Chondrocyte (in vitro differentiated cells): ENCODE results near the gene CXorf49B. TPM values are rescaled to one million over a fixed set of nuclear protein-coding genes. Genes with fewer than 3 reads are reported as not detected.
"Not testable (repeated sequence)": the region's sequence is repeated elsewhere in the genome, so short reads cannot be mapped to it uniquely, and the experiment has no call there.

ENCODE experiments used
- DNase-seq: peaks from one replicate; pipeline ENCODE4 v3.0.0; 2021; ENCODE audit warnings: mixed read lengths, low spot score
- H3K27ac Mint-ChIP-seq: one replicate; pipeline ENCODE4 v1.8.0; 2021; ENCODE audit warnings: mild to moderate bottlenecking, moderate library complexity, mixed read lengths; ENCODE audit not compliant: unreplicated experiment
- H3K27me3 Mint-ChIP-seq: 2 replicates; pipeline ENCODE4 v1.8.0; 2021; ENCODE audit warnings: low read depth, mixed read lengths
- H3K36me3 Mint-ChIP-seq: 2 replicates; pipeline ENCODE4 v1.8.0; 2021; ENCODE audit warnings: low read depth, mixed read lengths
- H3K4me1 Mint-ChIP-seq: 2 replicates; pipeline ENCODE4 v1.8.0; 2021; ENCODE audit warnings: low read depth, mild to moderate bottlenecking, mixed read lengths
- H3K4me3 Mint-ChIP-seq: one replicate; pipeline ENCODE4 v1.8.0; 2021; ENCODE audit warnings: mild to moderate bottlenecking, moderate library complexity, mixed read lengths; ENCODE audit not compliant: unreplicated experiment
- H3K9me3 Mint-ChIP-seq: 2 replicates; pipeline ENCODE4 v1.8.0; 2021; ENCODE audit warnings: low read depth, mixed read lengths
- long read RNA-seq: library from polyadenylated mRNA; stranded (forward); transcript quantifications from one replicate; pipeline ENCODE4 v2.0.0, GENCODE V29; 2021
- total RNA-seq: library from RNA; stranded (reverse); gene quantifications from 3 replicates; pipeline ENCODE4 v1.2.1, GENCODE V29; 2021

Gene CXorf49B
- total RNA-seq, result not detected in 3 replicates
- long read RNA-seq, result 0 reads

DNA sequence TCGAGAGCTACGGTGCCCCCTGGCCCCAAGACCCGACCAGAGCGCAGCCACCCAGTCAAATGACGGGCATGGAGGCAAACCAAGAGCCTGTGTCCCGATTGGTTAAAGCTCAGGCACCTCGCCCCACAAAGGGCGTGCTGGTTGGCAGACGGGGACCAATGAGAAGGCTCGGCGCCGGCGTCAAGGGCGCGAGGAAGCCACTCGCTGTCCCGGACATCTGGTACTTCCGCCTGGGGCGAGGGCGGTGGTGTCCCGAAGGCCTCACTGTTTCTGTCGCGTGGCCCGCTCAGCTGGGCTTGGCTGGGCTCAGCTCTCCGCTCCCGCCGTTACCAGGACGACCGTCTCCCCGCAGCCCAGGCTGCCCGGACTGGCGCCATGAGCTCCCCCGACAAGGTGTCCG lies at the start of gene CXorf49B:
Gene CXorf49B (plus strand): TSS at position 301 of the 400 bp plus-strand sequence. CDS start 75 bp downstream, at position 376.
- DNase-seq, H3K27ac Mint-ChIP-seq, H3K4me1 Mint-ChIP-seq, H3K9me3 Mint-ChIP-seq, H3K4me3 Mint-ChIP-seq, H3K27me3 Mint-ChIP-seq, H3K36me3 Mint-ChIP-seq: not testable (repeated sequence)

DNA sequence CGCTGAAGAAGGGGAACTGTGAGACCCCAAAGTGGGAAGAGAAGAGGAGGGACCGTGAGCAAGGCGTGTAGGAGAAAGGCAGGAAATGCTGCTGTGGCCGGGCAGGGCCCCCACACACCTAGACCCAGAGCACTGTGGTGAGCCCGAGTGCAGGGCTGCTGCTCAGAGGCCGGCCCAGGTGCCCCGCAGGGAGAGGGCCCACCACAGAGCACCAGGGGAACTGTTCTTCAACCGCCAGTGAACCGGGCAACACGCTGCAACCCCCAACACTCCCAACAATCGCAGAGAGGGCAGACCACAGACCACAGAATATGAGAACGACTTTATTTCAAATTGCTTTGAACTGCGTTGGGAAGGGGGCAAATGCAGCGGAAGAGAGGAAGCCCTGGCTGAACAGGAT lies 49.1 kb upstream of the CXorf49B start:
- H3K9me3 Mint-ChIP-seq, H3K27ac Mint-ChIP-seq, H3K4me3 Mint-ChIP-seq, H3K4me1 Mint-ChIP-seq, DNase-seq, H3K36me3 Mint-ChIP-seq, H3K27me3 Mint-ChIP-seq: not testable (repeated sequence)

DNA sequence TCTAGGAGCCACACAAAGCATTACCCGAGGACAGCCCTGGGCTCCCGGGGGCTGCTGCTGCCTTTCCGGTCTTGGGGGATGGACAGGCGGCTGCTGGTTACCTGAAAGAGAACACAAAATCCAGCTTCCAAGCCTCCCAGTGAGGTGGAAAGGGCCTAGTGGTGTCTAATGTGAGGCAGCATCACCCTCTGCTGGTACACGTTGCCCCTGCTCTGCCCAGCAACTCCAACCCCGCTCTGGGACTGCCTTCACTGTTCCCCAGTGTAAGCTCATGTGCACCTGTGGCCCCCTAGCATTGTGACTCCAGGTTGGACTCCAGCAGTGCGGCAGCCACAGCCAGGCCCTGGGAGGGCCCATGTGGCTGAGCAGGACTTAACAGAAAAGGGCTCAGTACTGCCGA lies 47.6 kb upstream of the CXorf49B start:
- H3K27me3 Mint-ChIP-seq, H3K36me3 Mint-ChIP-seq, H3K4me1 Mint-ChIP-seq, H3K4me3 Mint-ChIP-seq, DNase-seq, H3K9me3 Mint-ChIP-seq, H3K27ac Mint-ChIP-seq: not testable (repeated sequence)

DNA sequence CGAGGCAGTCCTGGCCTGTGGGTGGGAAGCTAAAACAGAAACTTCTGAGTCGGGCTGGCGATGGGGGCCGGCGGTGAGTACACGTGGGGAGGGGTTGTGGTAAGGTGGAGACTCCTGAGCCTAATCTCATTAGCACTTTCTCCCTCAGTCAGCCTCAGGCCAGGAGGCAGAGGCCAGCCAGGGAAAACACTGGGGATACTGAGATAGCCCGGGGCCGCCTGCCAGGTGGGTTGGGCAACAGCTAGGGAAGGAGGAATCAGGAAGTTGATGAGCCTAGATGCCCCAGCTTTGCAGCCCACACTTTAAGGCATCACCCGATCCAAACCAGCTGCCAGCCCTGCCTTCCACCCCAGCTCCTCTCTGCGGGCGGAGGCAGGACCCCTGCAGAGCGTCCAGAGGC lies 46.8 kb upstream of the CXorf49B start:
- not testable (repeated sequence) for H3K9me3 Mint-ChIP-seq, H3K4me1 Mint-ChIP-seq, DNase-seq, H3K4me3 Mint-ChIP-seq, H3K36me3 Mint-ChIP-seq, H3K27ac Mint-ChIP-seq, H3K27me3 Mint-ChIP-seq

DNA sequence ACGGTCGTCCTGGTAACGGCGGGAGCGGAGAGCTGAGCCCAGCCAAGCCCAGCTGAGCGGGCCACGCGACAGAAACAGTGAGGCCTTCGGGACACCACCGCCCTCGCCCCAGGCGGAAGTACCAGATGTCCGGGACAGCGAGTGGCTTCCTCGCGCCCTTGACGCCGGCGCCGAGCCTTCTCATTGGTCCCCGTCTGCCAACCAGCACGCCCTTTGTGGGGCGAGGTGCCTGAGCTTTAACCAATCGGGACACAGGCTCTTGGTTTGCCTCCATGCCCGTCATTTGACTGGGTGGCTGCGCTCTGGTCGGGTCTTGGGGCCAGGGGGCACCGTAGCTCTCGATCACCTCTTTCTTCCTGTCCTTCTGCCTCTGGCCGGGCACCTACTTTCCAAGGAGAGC lies 45.0 kb upstream of the CXorf49B start, which contains the start of gene CXorf49:
Gene CXorf49 (minus strand): TSS at position 101 of the 400 bp plus-strand sequence. CDS start 134 bp downstream, outside the sequence.
- DNase-seq, H3K4me1 Mint-ChIP-seq, H3K9me3 Mint-ChIP-seq, H3K4me3 Mint-ChIP-seq, H3K27ac Mint-ChIP-seq, H3K27me3 Mint-ChIP-seq, H3K36me3 Mint-ChIP-seq: not testable (repeated sequence)

DNA sequence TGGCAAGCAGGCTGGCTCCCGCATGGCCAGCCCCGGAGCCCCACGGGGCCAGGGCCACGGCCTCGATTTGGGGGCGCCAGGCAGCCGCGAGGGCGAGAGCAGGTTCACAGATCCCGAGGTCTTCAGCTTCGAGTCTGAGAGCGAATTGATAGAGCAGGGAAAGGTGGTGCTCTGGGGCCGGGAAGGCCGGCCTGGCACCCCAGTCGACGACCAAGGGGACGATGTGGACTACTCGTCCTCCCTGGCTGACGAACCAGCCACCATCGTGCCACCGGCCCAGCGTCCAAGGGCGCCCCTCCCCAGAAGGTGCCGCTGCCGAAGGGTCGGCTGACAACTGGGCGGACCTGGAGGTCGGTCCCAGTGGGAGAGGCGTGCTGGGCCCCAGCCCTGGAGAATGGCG lies 44.0 kb upstream of the CXorf49B start:
- not testable (repeated sequence) for H3K9me3 Mint-ChIP-seq, H3K27me3 Mint-ChIP-seq, H3K36me3 Mint-ChIP-seq, H3K4me1 Mint-ChIP-seq, H3K27ac Mint-ChIP-seq, H3K4me3 Mint-ChIP-seq
- peak; percentile 54 for DNase-seq

DNA sequence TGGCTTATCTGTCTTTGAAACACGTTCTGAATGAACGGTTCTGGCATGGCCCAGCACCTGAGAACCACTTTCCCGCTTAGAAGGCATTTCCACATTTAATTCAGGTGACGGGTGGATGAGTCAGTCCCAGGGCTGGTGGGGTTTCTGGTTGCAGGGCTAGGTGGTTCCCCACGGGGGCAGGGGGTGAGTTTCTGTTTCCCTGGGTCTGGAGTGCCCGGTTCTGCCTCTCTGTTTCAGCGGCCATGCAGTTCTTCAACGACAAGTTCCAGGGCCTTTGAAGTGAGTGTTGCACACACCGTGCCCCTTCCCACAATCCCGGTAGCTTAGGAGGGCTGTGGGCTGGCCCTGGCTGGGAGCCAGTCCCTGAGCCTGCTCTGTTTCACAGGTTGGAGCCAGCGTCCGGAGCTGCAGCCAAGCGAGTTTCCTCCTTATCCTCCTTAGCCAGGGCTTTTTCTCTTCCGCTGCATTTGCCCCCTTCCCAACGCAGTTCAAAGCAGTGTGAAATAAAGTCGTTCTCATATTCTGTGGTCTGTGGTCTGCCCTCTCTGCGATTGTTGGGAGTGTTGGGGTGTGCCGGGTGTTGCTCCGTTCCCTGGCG lies 42.8 kb upstream of the CXorf49B start:
- not testable (repeated sequence) for H3K9me3 Mint-ChIP-seq, DNase-seq, H3K4me3 Mint-ChIP-seq, H3K4me1 Mint-ChIP-seq, H3K36me3 Mint-ChIP-seq, H3K27me3 Mint-ChIP-seq, H3K27ac Mint-ChIP-seq

DNA sequence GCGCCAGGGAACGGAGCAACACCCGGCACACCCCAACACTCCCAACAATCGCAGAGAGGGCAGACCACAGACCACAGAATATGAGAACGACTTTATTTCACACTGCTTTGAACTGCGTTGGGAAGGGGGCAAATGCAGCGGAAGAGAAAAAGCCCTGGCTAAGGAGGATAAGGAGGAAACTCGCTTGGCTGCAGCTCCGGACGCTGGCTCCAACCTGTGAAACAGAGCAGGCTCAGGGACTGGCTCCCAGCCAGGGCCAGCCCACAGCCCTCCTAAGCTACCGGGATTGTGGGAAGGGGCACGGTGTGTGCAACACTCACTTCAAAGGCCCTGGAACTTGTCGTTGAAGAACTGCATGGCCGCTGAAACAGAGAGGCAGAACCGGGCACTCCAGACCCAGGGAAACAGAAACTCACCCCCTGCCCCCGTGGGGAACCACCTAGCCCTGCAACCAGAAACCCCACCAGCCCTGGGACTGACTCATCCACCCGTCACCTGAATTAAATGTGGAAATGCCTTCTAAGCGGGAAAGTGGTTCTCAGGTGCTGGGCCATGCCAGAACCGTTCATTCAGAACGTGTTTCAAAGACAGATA lies 2.4 kb upstream of the CXorf49B start:
- not testable (repeated sequence) for H3K27me3 Mint-ChIP-seq

DNA sequence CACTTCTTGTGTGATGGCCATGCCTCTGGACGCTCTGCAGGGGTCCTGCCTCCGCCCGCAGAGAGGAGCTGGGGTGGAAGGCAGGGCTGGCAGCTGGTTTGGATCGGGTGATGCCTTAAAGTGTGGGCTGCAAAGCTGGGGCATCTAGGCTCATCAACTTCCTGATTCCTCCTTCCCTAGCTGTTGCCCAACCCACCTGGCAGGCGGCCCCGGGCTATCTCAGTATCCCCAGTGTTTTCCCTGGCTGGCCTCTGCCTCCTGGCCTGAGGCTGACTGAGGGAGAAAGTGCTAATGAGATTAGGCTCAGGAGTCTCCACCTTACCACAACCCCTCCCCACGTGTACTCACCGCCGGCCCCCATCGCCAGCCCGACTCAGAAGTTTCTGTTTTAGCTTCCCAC lies 1.7 kb downstream of the CXorf49B start:
- H3K27ac Mint-ChIP-seq, H3K4me1 Mint-ChIP-seq, H3K9me3 Mint-ChIP-seq, H3K27me3 Mint-ChIP-seq, DNase-seq, H3K4me3 Mint-ChIP-seq, H3K36me3 Mint-ChIP-seq: not testable (repeated sequence)

More for the DNA sequence above, 2.4 kb upstream of the CXorf49B start:
- not testable (repeated sequence) for H3K36me3 Mint-ChIP-seq, H3K9me3 Mint-ChIP-seq, DNase-seq, H3K27ac Mint-ChIP-seq, H3K4me3 Mint-ChIP-seq, H3K4me1 Mint-ChIP-seq

DNA sequence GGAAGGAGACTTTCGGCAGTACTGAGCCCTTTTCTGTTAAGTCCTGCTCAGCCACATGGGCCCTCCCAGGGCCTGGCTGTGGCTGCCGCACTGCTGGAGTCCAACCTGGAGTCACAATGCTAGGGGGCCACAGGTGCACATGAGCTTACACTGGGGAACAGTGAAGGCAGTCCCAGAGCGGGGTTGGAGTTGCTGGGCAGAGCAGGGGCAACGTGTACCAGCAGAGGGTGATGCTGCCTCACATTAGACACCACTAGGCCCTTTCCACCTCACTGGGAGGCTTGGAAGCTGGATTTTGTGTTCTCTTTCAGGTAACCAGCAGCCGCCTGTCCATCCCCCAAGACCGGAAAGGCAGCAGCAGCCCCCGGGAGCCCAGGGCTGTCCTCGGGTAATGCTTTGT lies 2.5 kb downstream of the CXorf49B start:
- H3K36me3 Mint-ChIP-seq, H3K4me1 Mint-ChIP-seq, H3K27ac Mint-ChIP-seq, H3K27me3 Mint-ChIP-seq, H3K4me3 Mint-ChIP-seq, DNase-seq, H3K9me3 Mint-ChIP-seq: not testable (repeated sequence)

DNA sequence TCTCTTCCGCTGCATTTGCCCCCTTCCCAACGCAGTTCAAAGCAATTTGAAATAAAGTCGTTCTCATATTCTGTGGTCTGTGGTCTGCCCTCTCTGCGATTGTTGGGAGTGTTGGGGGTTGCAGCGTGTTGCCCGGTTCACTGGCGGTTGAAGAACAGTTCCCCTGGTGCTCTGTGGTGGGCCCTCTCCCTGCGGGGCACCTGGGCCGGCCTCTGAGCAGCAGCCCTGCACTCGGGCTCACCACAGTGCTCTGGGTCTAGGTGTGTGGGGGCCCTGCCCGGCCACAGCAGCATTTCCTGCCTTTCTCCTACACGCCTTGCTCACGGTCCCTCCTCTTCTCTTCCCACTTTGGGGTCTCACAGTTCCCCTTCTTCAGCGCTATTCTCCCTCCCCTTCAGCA lies 4.0 kb downstream of the CXorf49B start:
- H3K27me3 Mint-ChIP-seq, H3K27ac Mint-ChIP-seq, H3K4me1 Mint-ChIP-seq, DNase-seq, H3K4me3 Mint-ChIP-seq, H3K9me3 Mint-ChIP-seq, H3K36me3 Mint-ChIP-seq: not testable (repeated sequence)

DNA sequence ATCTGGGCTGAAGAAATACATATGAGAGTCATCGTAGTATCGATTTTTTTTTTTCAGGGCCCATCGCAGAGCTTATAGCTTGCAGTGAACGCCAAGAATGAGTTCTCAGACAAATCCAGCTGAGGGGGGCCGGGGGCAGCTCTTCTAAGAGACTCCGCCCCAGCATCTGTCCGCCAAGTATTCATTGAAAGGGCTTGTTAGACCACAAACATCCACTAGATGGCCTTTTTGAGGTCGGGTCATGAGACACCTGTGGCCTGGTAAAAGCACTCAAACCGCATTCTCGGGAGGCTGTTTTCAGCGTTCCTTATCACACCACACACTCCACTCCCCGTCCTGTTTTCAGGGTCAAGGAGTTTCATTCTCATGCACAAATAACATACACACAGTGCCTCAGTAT lies 15.2 kb downstream of the CXorf49B start:
- not testable (repeated sequence) for H3K9me3 Mint-ChIP-seq, H3K27ac Mint-ChIP-seq, DNase-seq, H3K4me3 Mint-ChIP-seq, H3K27me3 Mint-ChIP-seq, H3K36me3 Mint-ChIP-seq, H3K4me1 Mint-ChIP-seq

DNA sequence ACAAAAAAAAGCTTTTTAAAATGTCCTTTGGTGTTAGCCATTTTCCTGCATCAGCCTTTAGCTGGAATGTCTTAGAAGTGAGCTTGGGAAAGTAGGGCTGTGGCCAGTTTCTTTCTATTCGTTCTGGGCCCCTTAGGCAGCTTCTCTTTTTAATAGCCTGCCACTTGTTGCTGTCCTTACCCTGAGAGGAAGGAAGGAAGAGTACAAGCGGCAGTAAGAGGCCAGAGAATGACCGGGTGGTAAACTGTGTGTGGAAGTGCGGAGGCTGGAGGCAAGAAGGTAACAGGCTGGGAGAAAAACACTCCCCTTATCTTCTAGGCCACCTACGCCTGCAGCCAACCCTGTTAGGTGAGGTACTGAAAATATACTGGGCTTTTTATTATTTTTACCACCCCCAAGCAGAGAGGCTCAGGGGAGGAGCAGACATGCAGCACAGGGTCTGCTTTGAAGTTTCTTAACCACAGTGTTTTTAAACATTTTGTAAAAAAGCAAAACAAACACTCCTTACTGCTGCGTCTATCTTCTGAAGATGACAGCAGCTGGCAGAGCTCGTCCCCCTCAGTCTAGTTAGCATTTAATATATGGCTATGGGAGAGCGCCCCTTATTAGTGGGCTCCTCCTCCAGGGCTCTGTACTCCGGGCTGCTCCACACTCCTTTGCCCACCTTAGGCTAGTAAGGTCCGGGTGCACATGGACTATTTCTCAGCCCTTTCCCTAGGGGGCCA lies 19.2 kb downstream of the CXorf49B start:
- not testable (repeated sequence) for H3K4me1 Mint-ChIP-seq, H3K4me3 Mint-ChIP-seq, H3K36me3 Mint-ChIP-seq, H3K27me3 Mint-ChIP-seq, H3K27ac Mint-ChIP-seq, H3K9me3 Mint-ChIP-seq, DNase-seq
